ENCODE measurements around the gene FNBP1.

DNA sequence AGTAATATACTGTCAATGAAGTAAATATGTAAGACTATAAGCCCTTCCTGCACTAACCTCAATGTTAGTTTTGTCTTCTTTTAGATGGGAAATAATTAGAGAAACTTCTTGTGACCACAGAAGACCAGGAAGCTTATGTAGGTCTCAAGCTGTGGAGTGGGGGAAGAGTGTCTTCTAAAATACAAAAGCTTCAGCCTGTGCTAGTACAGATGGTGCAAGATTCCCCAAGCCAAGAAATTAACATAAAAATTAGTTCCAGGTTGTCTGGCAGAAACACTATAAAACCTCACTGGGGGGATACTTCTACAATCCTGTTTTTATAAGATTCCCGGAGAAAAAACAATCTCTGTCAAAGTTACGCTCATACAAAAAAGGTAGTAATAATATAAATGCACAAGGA, 103.6 kb downstream of the FNBP1 start:
- TF ChIP-seq EGR1 (IDR thresholded peaks at IDR 0.05; ENCODE audit: borderline replicate concordance in 1 of 2, low read depth in 2 of 2, low read length in 2 of 2) (no peak), CHD4 (IDR thresholded peaks at IDR 0.05) (no peak), POLR2A (IDR thresholded peaks at IDR 0.05; ENCODE audit: low read depth, low read length) (no peak), KAT2A (conservative IDR thresholded peaks at IDR 0.05; ENCODE audit: control insufficient read depth, low read depth, low read length) (no peak), SIN3A (IDR thresholded peaks at IDR 0.05; ENCODE audit: low read depth, low read length) (no peak), HDAC2 (IDR thresholded peaks at IDR 0.05) (no peak), RFX5 (IDR thresholded peaks at IDR 0.05; ENCODE audit: low read depth, low read length) (no peak), MTA2 (IDR thresholded peaks at IDR 0.05; ENCODE audit: low read depth) (no peak), EZH2 (IDR thresholded peaks at IDR 0.05; ENCODE audit: borderline replicate concordance, control insufficient read depth, low read depth, low read length) (no peak), YBX1 (IDR thresholded peaks at IDR 0.05) (no peak)
- TF ChIP-seq, protein P1, sequence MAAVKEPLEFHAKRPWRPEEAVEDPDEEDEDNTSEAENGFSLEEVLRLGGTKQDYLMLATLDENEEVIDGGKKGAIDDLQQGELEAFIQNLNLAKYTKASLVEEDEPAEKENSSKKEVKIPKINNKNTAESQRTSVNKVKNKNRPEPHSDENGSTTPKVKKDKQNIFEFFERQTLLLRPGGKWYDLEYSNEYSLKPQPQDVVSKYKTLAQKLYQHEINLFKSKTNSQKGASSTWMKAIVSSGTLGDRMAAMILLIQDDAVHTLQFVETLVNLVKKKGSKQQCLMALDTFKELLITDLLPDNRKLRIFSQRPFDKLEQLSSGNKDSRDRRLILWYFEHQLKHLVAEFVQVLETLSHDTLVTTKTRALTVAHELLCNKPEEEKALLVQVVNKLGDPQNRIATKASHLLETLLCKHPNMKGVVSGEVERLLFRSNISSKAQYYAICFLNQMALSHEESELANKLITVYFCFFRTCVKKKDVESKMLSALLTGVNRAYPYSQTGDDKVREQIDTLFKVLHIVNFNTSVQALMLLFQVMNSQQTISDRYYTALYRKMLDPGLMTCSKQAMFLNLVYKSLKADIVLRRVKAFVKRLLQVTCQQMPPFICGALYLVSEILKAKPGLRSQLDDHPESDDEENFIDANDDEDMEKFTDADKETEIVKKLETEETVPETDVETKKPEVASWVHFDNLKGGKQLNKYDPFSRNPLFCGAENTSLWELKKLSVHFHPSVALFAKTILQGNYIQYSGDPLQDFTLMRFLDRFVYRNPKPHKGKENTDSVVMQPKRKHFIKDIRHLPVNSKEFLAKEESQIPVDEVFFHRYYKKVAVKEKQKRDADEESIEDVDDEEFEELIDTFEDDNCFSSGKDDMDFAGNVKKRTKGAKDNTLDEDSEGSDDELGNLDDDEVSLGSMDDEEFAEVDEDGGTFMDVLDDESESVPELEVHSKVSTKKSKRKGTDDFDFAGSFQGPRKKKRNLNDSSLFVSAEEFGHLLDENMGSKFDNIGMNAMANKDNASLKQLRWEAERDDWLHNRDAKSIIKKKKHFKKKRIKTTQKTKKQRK (IDR thresholded peaks at IDR 0.05; ENCODE audit: low read depth, low read length): no peak
- TF ChIP-seq, protein P2, sequence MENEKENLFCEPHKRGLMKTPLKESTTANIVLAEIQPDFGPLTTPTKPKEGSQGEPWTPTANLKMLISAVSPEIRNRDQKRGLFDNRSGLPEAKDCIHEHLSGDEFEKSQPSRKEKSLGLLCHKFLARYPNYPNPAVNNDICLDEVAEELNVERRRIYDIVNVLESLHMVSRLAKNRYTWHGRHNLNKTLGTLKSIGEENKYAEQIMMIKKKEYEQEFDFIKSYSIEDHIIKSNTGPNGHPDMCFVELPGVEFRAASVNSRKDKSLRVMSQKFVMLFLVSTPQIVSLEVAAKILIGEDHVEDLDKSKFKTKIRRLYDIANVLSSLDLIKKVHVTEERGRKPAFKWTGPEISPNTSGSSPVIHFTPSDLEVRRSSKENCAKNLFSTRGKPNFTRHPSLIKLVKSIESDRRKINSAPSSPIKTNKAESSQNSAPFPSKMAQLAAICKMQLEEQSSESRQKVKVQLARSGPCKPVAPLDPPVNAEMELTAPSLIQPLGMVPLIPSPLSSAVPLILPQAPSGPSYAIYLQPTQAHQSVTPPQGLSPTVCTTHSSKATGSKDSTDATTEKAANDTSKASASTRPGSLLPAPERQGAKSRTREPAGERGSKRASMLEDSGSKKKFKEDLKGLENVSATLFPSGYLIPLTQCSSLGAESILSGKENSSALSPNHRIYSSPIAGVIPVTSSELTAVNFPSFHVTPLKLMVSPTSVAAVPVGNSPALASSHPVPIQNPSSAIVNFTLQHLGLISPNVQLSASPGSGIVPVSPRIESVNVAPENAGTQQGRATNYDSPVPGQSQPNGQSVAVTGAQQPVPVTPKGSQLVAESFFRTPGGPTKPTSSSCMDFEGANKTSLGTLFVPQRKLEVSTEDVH (IDR thresholded peaks at IDR 0.05; ENCODE audit: low read depth, partially characterized antibody): no peak
- TF ChIP-seq, protein P3, sequence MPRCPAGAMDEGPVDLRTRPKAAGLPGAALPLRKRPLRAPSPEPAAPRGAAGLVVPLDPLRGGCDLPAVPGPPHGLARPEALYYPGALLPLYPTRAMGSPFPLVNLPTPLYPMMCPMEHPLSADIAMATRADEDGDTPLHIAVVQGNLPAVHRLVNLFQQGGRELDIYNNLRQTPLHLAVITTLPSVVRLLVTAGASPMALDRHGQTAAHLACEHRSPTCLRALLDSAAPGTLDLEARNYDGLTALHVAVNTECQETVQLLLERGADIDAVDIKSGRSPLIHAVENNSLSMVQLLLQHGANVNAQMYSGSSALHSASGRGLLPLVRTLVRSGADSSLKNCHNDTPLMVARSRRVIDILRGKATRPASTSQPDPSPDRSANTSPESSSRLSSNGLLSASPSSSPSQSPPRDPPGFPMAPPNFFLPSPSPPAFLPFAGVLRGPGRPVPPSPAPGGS (IDR thresholded peaks at IDR 0.05; ENCODE audit: borderline replicate concordance, insufficient read depth, low read depth, low read length, poor library complexity, severe bottlenecking): no peak
- TF ChIP-seq, protein P4, sequence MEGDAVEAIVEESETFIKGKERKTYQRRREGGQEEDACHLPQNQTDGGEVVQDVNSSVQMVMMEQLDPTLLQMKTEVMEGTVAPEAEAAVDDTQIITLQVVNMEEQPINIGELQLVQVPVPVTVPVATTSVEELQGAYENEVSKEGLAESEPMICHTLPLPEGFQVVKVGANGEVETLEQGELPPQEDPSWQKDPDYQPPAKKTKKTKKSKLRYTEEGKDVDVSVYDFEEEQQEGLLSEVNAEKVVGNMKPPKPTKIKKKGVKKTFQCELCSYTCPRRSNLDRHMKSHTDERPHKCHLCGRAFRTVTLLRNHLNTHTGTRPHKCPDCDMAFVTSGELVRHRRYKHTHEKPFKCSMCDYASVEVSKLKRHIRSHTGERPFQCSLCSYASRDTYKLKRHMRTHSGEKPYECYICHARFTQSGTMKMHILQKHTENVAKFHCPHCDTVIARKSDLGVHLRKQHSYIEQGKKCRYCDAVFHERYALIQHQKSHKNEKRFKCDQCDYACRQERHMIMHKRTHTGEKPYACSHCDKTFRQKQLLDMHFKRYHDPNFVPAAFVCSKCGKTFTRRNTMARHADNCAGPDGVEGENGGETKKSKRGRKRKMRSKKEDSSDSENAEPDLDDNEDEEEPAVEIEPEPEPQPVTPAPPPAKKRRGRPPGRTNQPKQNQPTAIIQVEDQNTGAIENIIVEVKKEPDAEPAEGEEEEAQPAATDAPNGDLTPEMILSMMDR (IDR thresholded peaks at IDR 0.05 in 2 of 3, conservative IDR thresholded peaks at IDR 0.05 in 1 of 3; ENCODE audit: control insufficient read depth in 2 of 3, extremely low read depth in 1 of 3, insufficient read depth in 1 of 3, low read depth in 3 of 3, low read length in 3 of 3): no peak
